CD4-positive, alpha-beta T cell treated with Interleukin-12 subunit alpha and Interleukin-12 subunit beta, for 1 hour (primary cell): ENCODE results near the gene LITAF.
"Not testable (repeated sequence)": the region's sequence is repeated elsewhere in the genome, so short reads cannot be mapped to it uniquely, and the experiment has no call there.

Source experiments
- DNase-seq: peaks from one replicate; pipeline ENCODE4 v3.0.0-alpha.2; 2020

Gene LITAF

GRCh38 chr16:11572301-11572995 is 14.3 kb downstream of the LITAF start:
- DNase-seq, result peak; percentile 73

- no peak for DNase-seq
Observed at GRCh38 chr16:11571549-11571948, 15.2 kb downstream of the LITAF start.

- DNase-seq, result no peak
Observed at GRCh38 chr16:11570806-11571205, 15.9 kb downstream of the LITAF start.

- DNase-seq, result no peak
Observed at GRCh38 chr16:11570258-11570657, 16.5 kb downstream of the LITAF start.

- no peak for DNase-seq
Observed at GRCh38 chr16:11566398-11566797, 20.3 kb downstream of the LITAF start.

- DNase-seq, result no peak
Observed at GRCh38 chr16:11565665-11566064, 21.1 kb downstream of the LITAF start.

GRCh38 chr16:11564046-11564926 is 22.4 kb downstream of the LITAF start:
- DNase-seq, result no peak

GRCh38 chr16:11563493-11564040 is 23.2 kb downstream of the LITAF start:
- no peak for DNase-seq

- DNase-seq, result no peak
Observed at GRCh38 chr16:11562941-11563340, 23.8 kb downstream of the LITAF start.

- DNase-seq, result no peak
Observed at GRCh38 chr16:11562411-11562810, 24.3 kb downstream of the LITAF start.

GRCh38 chr16:11561856-11562255 is 24.9 kb downstream of the LITAF start:
- DNase-seq, result no peak

GRCh38 chr16:11561454-11561805 is 25.3 kb downstream of the LITAF start:
- DNase-seq, result no peak

- peak; percentile 85 for DNase-seq
Observed at GRCh38 chr16:11560701-11561453, 25.8 kb downstream of the LITAF start.

GRCh38 chr16:11558308-11558823 is 28.4 kb downstream of the LITAF start:
- not testable (repeated sequence) for DNase-seq

GRCh38 chr16:11557801-11558200 is 28.9 kb downstream of the LITAF start:
- DNase-seq, result no peak

- DNase-seq, result peak; percentile 37
Observed at GRCh38 chr16:11556945-11557720, 29.6 kb downstream of the LITAF start.

- DNase-seq, result no peak
Observed at GRCh38 chr16:11556214-11556819, 30.4 kb downstream of the LITAF start.

GRCh38 chr16:11554053-11554452 is 32.7 kb downstream of the LITAF start:
- DNase-seq, result no peak

- no peak for DNase-seq
Observed at GRCh38 chr16:11553371-11553770, 33.3 kb downstream of the LITAF start.

GRCh38 chr16:11552440-11552839 is 34.3 kb downstream of the LITAF start:
- no peak for DNase-seq

- DNase-seq, result no peak
Observed at GRCh38 chr16:11551842-11552241, 34.9 kb downstream of the LITAF start.
